K562 (cell line): ENCODE data around the gene NRXN3.

Source experiments
- ARID2 ChIP-seq: fragments of 450-650 bp; IDR thresholded peaks from 2 replicates; pipeline ENCODE4 v1.6.1; 2017; ENCODE audit warnings: antibody characterized with exemption, mild to moderate bottlenecking
- EP300 ChIP-seq: IDR thresholded peaks from 2 replicates; pipeline ENCODE4 v1.6.1; 2012; ENCODE audit warnings: low read length, improper control_type of control experiment
- FOXM1 ChIP-seq, 2 experiments: fragments of 450-650 bp in 1 of 2; sonication (generic) in 1 of 2; formaldehyde crosslinking in 1 of 2; IDR thresholded peaks; 2 replicates each; pipeline versions ENCODE4 v1.6.1 to v1.9.0; 2017 to 2022; ENCODE audit warnings: low read depth in 2 of 2, mild to moderate bottlenecking in 2 of 2, missing genetic modification reagents in 1 of 2, moderate library complexity in 1 of 2
- HNRNPL ChIP-seq: fragments of 200-400 bp; formaldehyde crosslinking; IDR thresholded peaks from 2 replicates; pipeline ENCODE4 v1.6.1; 2017; ENCODE audit warnings: low read depth, mild to moderate bottlenecking, low read length
- SIN3A ChIP-seq, 2 experiments: fragments of 150-350 bp in 1 of 2; IDR thresholded peaks; 2 replicates each; pipeline ENCODE4 v1.6.1; 2011 to 2016; ENCODE audit warnings: borderline replicate concordance in 2 of 2, low read depth in 2 of 2, low read length in 2 of 2, mild to moderate bottlenecking in 2 of 2, moderate library complexity in 2 of 2; ENCODE audit not compliant: control insufficient read depth in 1 of 2
- SREBF2 ChIP-seq: sonication (generic); formaldehyde crosslinking; IDR thresholded peaks from 2 replicates; pipeline ENCODE4 v1.4.0; 2020; ENCODE audit warnings: mild to moderate bottlenecking, missing genetic modification reagents
- ZBTB8A ChIP-seq: fragments of 450-650 bp; IDR thresholded peaks from 2 replicates; pipeline ENCODE4 v1.6.1; 2018; ENCODE audit warnings: mild to moderate bottlenecking, moderate library complexity; ENCODE audit not compliant: partially characterized antibody
- ZNF146 ChIP-seq: IDR thresholded peaks from one replicate; pipeline ENCODE4 v1.6.1; 2018; ENCODE audit warnings: missing compliant biosample characterization; ENCODE audit not compliant: unreplicated experiment
- ZNF324 ChIP-seq: fragments of 250-450 bp; sonication (Bioruptor Pico); IDR thresholded peaks from 2 replicates; pipeline ENCODE4 v1.4.0; 2020; ENCODE audit warnings: mild to moderate bottlenecking
- TF ChIP-seq, protein P1 (sequence below), 3 experiments: IDR thresholded peaks in 2 of 3; conservative IDR thresholded peaks in 1 of 3; 2 replicates each; pipeline ENCODE4 v1.5.1; 2011 to 2012; ENCODE audit warnings: low read length in 3 of 3, mild to moderate bottlenecking in 3 of 3, control low read depth in 2 of 3, improper control_type of control experiment in 1 of 3, inconsistent platforms in 1 of 3, low read depth in 1 of 3, mixed read lengths in 1 of 3, moderate library complexity in 1 of 3; ENCODE audit not compliant: insufficient read depth in 2 of 3

GRCh38 chr14:78618368-78618767, 448.2 kb downstream of the NRXN3 start:
- TF ChIP-seq, protein P1, sequence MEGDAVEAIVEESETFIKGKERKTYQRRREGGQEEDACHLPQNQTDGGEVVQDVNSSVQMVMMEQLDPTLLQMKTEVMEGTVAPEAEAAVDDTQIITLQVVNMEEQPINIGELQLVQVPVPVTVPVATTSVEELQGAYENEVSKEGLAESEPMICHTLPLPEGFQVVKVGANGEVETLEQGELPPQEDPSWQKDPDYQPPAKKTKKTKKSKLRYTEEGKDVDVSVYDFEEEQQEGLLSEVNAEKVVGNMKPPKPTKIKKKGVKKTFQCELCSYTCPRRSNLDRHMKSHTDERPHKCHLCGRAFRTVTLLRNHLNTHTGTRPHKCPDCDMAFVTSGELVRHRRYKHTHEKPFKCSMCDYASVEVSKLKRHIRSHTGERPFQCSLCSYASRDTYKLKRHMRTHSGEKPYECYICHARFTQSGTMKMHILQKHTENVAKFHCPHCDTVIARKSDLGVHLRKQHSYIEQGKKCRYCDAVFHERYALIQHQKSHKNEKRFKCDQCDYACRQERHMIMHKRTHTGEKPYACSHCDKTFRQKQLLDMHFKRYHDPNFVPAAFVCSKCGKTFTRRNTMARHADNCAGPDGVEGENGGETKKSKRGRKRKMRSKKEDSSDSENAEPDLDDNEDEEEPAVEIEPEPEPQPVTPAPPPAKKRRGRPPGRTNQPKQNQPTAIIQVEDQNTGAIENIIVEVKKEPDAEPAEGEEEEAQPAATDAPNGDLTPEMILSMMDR (IDR thresholded peaks at IDR 0.05 in 2 of 3, conservative IDR thresholded peaks at IDR 0.05 in 1 of 3; ENCODE audit: insufficient read depth in 2 of 3, low read depth in 1 of 3, low read length in 3 of 3) = no peak
- no peak for TF ChIP-seq SIN3A (IDR thresholded peaks at IDR 0.05; ENCODE audit: borderline replicate concordance in 2 of 2, control insufficient read depth in 1 of 2, low read depth in 2 of 2, low read length in 2 of 2)
- TF ChIP-seq HNRNPL = no peak
- no peak for TF ChIP-seq ZBTB8A
- no peak for TF ChIP-seq FOXM1 (IDR thresholded peaks at IDR 0.05; ENCODE audit: low read depth)
- no peak for TF ChIP-seq FOXM1 (CRISPR knock-in tag; IDR thresholded peaks at IDR 0.05; ENCODE audit: low read depth)
- no peak for TF ChIP-seq EP300
- no peak for TF ChIP-seq ZNF324 (CRISPR knock-in tag)
- no peak for TF ChIP-seq ZNF146 (CRISPR knock-in tag)
- no peak for TF ChIP-seq SREBF2 (CRISPR knock-in tag)
- TF ChIP-seq ARID2 = no peak
